HepG2 (cell line): ENCODE results near the gene RPUSD2. TPM values are rescaled to one million over a fixed set of nuclear protein-coding genes. Genes with fewer than 3 reads are reported as not detected.

ENCODE experiments used
- ATAC-seq: fragments of 200-7000 bp; cut with Tn5 transposase; 3 replicates; pipeline ENCODE4 v1.9.1; 2020; ENCODE audit warnings: mild to moderate bottlenecking, moderate library complexity
- BruUV-seq: library from RNA; stranded (reverse); fragments of 400-500 nt; replicated peaks from 2 replicates; lab custom pipeline; 2021; lab: Mats Ljungman, UMichigan
- CTCF ChIA-PET: fragments of 300-600 bp; formaldehyde crosslinking; extraction: SDS; loops from one replicate; lab custom pipeline; 2021; ENCODE audit warnings: low total read pairs, inconsistent platforms, low intra/inter-chr PET ratio; lab: Yijun Ruan, JAX
- POLR2A ChIA-PET: fragments of 350-600 bp; sonication (Branson Sonifier 250); formaldehyde crosslinking; loops from one replicate; lab custom pipeline; 2020; ENCODE audit warnings: antibody characterized with exemption, inconsistent platforms; lab: Yijun Ruan, JAX
- DNase-seq: peaks from one replicate; pipeline ENCODE4 v3.0.0-alpha.2; 2015; ENCODE audit warnings: low spot score
- FAIRE-seq: peaks from 3 replicates; lab custom pipeline; 2011; peaks lifted over from hg19 to GRCh38; lab: Jason Lieb, UNC
- H2AFZ ChIP-seq: one replicate; pipeline ENCODE4 v1.6.1; 2011; ENCODE audit warnings: low read length, inconsistent platforms
- H3K27ac ChIP-seq: fragments of 300-600 bp; 3 replicates; pipeline ENCODE4 v1.8.0; 2011; ENCODE audit warnings: mixed run types, mild to moderate bottlenecking, mixed read lengths, low read length, inconsistent platforms; ENCODE audit not compliant: insufficient read depth; ENCODE audit errors: extremely low read length
- H3K27me3 ChIP-seq, 2 experiments: fragments of 200-600 bp in 1 of 2; 2 replicates in 1 of 2; 3 replicates in 1 of 2; pipeline versions ENCODE4 v1.6.0 to v1.8.0; 2011; ENCODE audit warnings: low read length in 2 of 2, mild to moderate bottlenecking in 2 of 2, moderate library complexity in 2 of 2, inconsistent platforms in 1 of 2; ENCODE audit not compliant: insufficient read depth in 2 of 2, control insufficient read depth in 1 of 2
- H3K36me3 ChIP-seq, 2 experiments: fragments of 200-600 bp in 1 of 2; replicated peaks in 1 of 2; 2 replicates in 1 of 2; 3 replicates in 1 of 2; pipeline versions ENCODE4 v1.5.1 to v1.8.0; 2011; ENCODE audit warnings: low read length in 2 of 2, inconsistent platforms in 1 of 2; ENCODE audit not compliant: insufficient read depth in 2 of 2, control insufficient read depth in 1 of 2
- H3K4me1 ChIP-seq: 2 replicates; pipeline ENCODE4 v1.5.1; 2012; ENCODE audit warnings: low read length, inconsistent platforms; ENCODE audit not compliant: insufficient read depth
- H3K4me2 ChIP-seq: 2 replicates; pipeline ENCODE4 v1.6.0; 2011; ENCODE audit warnings: low read depth, low read length, inconsistent platforms
- H3K4me3 ChIP-seq, 3 experiments: fragments of 200-600 bp in 1 of 3; sonication (generic), shearing (Covaris generic) in 1 of 3; replicated peaks in 1 of 3; 2 replicates each; pipeline ENCODE4 v1.5.1; 2011 to 2016; ENCODE audit warnings: low read length in 3 of 3, inconsistent platforms in 2 of 3, low read depth in 2 of 3, mild to moderate bottlenecking in 2 of 3, control low read depth in 1 of 3, mixed read lengths in 1 of 3; ENCODE audit not compliant: insufficient read depth in 1 of 3
- H3K79me2 ChIP-seq: one replicate; pipeline ENCODE4 v1.6.1; 2011; ENCODE audit warnings: low read length, inconsistent platforms; ENCODE audit not compliant: insufficient read depth
- H3K9ac ChIP-seq: 2 replicates; pipeline ENCODE4 v1.6.0; 2011; ENCODE audit warnings: mild to moderate bottlenecking, low read depth, low read length, inconsistent platforms; ENCODE audit not compliant: insufficient read depth
- H3K9me3 ChIP-seq: 2 replicates; pipeline ENCODE4 v1.5.1; 2012; ENCODE audit warnings: mild to moderate bottlenecking, low read length
- H4K20me1 ChIP-seq: 2 replicates; pipeline ENCODE4 v1.6.0; 2011; ENCODE audit warnings: inconsistent platforms, mild to moderate bottlenecking, low read length, moderate library complexity; ENCODE audit not compliant: insufficient read depth
- ATF6 ChIP-seq: sonication (generic); formaldehyde crosslinking; conservative IDR thresholded peaks from 2 replicates; pipeline ENCODE4 v1.4.0; 2020; ENCODE audit warnings: missing genetic modification reagents
- CBFB ChIP-seq: sonication (generic); formaldehyde crosslinking; IDR thresholded peaks from 2 replicates; pipeline ENCODE4 v1.4.0; 2020; ENCODE audit warnings: missing genetic modification reagents
- CREB3 ChIP-seq: sonication (generic); formaldehyde crosslinking; IDR thresholded peaks from 2 replicates; pipeline ENCODE4 v1.5.0; 2020; ENCODE audit warnings: missing genetic modification reagents
- JDP2 ChIP-seq: sonication (generic); formaldehyde crosslinking; IDR thresholded peaks from 2 replicates; pipeline ENCODE4 v1.8.1; 2022; ENCODE audit warnings: missing genetic modification reagents, borderline replicate concordance
- KDM1A ChIP-seq: IDR thresholded peaks from 2 replicates; pipeline ENCODE4 v1.6.1; 2016; ENCODE audit warnings: missing compliant biosample characterization
- PCBP1 ChIP-seq: fragments of 200-400 bp; formaldehyde crosslinking; IDR thresholded peaks from 2 replicates; pipeline ENCODE4 v1.6.1; 2017; ENCODE audit warnings: mild to moderate bottlenecking, low read depth, low read length, borderline replicate concordance
- PPARG ChIP-seq: conservative IDR thresholded peaks from 2 replicates; pipeline ENCODE4 v1.6.1; 2016; ENCODE audit warnings: missing biosample characterization, missing genetic modification reagents
- ZBTB34 ChIP-seq: sonication (generic); formaldehyde crosslinking; IDR thresholded peaks from 2 replicates; pipeline ENCODE4 v1.8.0; 2022; ENCODE audit warnings: mild to moderate bottlenecking, missing genetic modification reagents
- ZFX ChIP-seq: sonication (generic); formaldehyde crosslinking; IDR thresholded peaks from 2 replicates; pipeline ENCODE4 v1.4.0; 2020; ENCODE audit warnings: mild to moderate bottlenecking, low read depth, missing genetic modification reagents, moderate library complexity
- ZFY ChIP-seq: sonication (generic); formaldehyde crosslinking; IDR thresholded peaks from 2 replicates; pipeline ENCODE4 v1.4.0; 2020; ENCODE audit warnings: missing genetic modification reagents
- ZKSCAN1 ChIP-seq: fragments of 150-350 bp; IDR thresholded peaks from 2 replicates; pipeline ENCODE4 v1.6.1; 2014; ENCODE audit warnings: low read length
- ZNF274 ChIP-seq: sonication (generic); formaldehyde crosslinking; IDR thresholded peaks from 2 replicates; pipeline ENCODE4 v1.5.1; 2020; ENCODE audit warnings: mild to moderate bottlenecking, missing genetic modification reagents
- ZNF343 ChIP-seq: sonication (generic); formaldehyde crosslinking; IDR thresholded peaks from 2 replicates; pipeline ENCODE4 v1.4.0; 2020; ENCODE audit warnings: mild to moderate bottlenecking, missing genetic modification reagents
- ZNF510 ChIP-seq: sonication (generic); formaldehyde crosslinking; IDR thresholded peaks from 2 replicates; pipeline ENCODE4 v1.4.0; 2020; ENCODE audit warnings: low read depth, mild to moderate bottlenecking, missing genetic modification reagents
- ZNF563 ChIP-seq: sonication (generic); formaldehyde crosslinking; IDR thresholded peaks from 2 replicates; pipeline ENCODE4 v1.8.0; 2022; ENCODE audit warnings: mild to moderate bottlenecking, moderate library complexity, missing genetic modification reagents
- ZNF713 ChIP-seq: sonication (generic); formaldehyde crosslinking; IDR thresholded peaks from 2 replicates; pipeline ENCODE4 v1.4.0; 2020; ENCODE audit warnings: mild to moderate bottlenecking, missing genetic modification reagents
- ZNF841 ChIP-seq: sonication (generic); formaldehyde crosslinking; IDR thresholded peaks from 2 replicates; pipeline ENCODE4 v1.8.1; 2023; ENCODE audit warnings: missing genetic modification reagents, borderline replicate concordance
- ZSCAN12 ChIP-seq: sonication (generic); formaldehyde crosslinking; IDR thresholded peaks from 2 replicates; pipeline ENCODE4 v1.9.0; 2021; ENCODE audit warnings: mild to moderate bottlenecking, missing genetic modification reagents
- WGBS: methylation state at CpG from one replicate; pipeline ENCODE4 v1.1.6; 2017; ENCODE audit warnings: low lambda C conversion rate; 5-methylcytosine and 5-hydroxymethylcytosine counted together
- in situ Hi-C: cut with HindIII; loops from 2 replicates; pipeline ENCODE4 v1.10.0; 2017; ENCODE audit warnings: low pct_unique_long_range_greater_than_20kb; ENCODE audit not compliant: extremely low pct_ligation_motif_present
- intact Hi-C: fragments of 100-400 bp; cut with micrococcal nuclease; formaldehyde crosslinking; loops from one replicate; pipeline ENCODE4 v1.10.0; 2022; ENCODE audit not compliant: unreplicated experiment
- polyA plus RNA-seq, 8 experiments: library from polyadenylated mRNA; depleted of rRNA in 3 of 8; stranded (reverse) in 7 of 8; unstranded in 1 of 8; fragments of >200 nt; fragmentation: Illumina TruSeq in 4 of 8; extraction: Trizol in 4 of 8; gene quantifications; 2 replicates each; pipeline versions ENCODE4 v1.2.1 to v1.2.3, GENCODE V29; 2011 to 2016; ENCODE audit warnings: low read depth in 4 of 8, missing spikeins in 1 of 8, mixed read lengths in 1 of 8; ENCODE audit not compliant: insufficient read depth in 1 of 8
- total RNA-seq, 5 experiments: library from RNA; depleted of rRNA; stranded (reverse); fragments of >200 nt; fragmentation: Illumina TruSeq; extraction: Trizol; gene quantifications; 2 replicates each; pipeline ENCODE4 v1.2.3, GENCODE V29; 2016; ENCODE audit warnings: low read depth in 1 of 5
- TF ChIP-seq, protein P1 (sequence below): sonication (generic); formaldehyde crosslinking; IDR thresholded peaks from 2 replicates; pipeline ENCODE4 v1.5.0; 2020; ENCODE audit warnings: mild to moderate bottlenecking, missing genetic modification reagents, moderate library complexity

RPUSD2 gene
- total and polyA plus RNA-seq, 2 of the 13 experiments (the other 11 are each of a cell fraction or from before 2014, with no cell fraction given), result 8.6 to 14.5 TPM

- no peak for TF ChIP-seq ZNF510 (CRISPR knock-in tag)
- TF ChIP-seq ATF6 (CRISPR knock-in tag), result no peak
These were observed 20.5 kb upstream of the RPUSD2 start (continued) for GRCh38 chr15:40548610-40549009.

- ChIA-PET POLR2A (no interaction called here), CTCF (no interaction called here)
- Histone ChIP-seq H3K27me3 (no peaks in the 10 kb centered on the region), H3K4me1 (no peaks in the 10 kb centered on the region), H3K4me2 (no peak overlapping the region), H2AFZ (no peak overlapping the region), H3K36me3 (peaks cover 3 to 26% of the 10 kb centered on the region in 2 experiments; a peak in 4 of 5 replicates), H3K9ac (no peak overlapping the region), H3K4me3 (no peak overlapping the region), H4K20me1 (no peaks in the 10 kb centered on the region), H3K9me3 (no peaks in the 10 kb centered on the region), H3K27ac (no peak overlapping the region), H3K79me2 (no peaks in the 10 kb centered on the region)
- 100% methylated on average over 4 of the region's 9 CpGs for WGBS
- DNase-seq (no peak), FAIRE-seq (no peak), ATAC-seq (no peak)
- in situ Hi-C loops (no loop called here), intact Hi-C loops (no loop called here)
- no TSS peak for BruUV-seq
- TF ChIP-seq ZNF841 (CRISPR knock-in tag) (no peak), KDM1A (CRISPR knock-in tag) (no peak), JDP2 (CRISPR knock-in tag) (no peak), CREB3 (no peak), PCBP1 (no peak), ZSCAN12 (CRISPR knock-in tag) (no peak), ZNF274 (CRISPR knock-in tag) (no peak), ZNF563 (no peak), PPARG (CRISPR knock-in tag) (no peak), ZKSCAN1 (no peak), ZBTB34 (CRISPR knock-in tag) (no peak), ZNF343 (CRISPR knock-in tag) (no peak), ZFX (no peak), ZNF713 (CRISPR knock-in tag) (no peak), ZFY (CRISPR knock-in tag) (no peak), CBFB (CRISPR knock-in tag) (no peak)
- TF ChIP-seq, protein P1, sequence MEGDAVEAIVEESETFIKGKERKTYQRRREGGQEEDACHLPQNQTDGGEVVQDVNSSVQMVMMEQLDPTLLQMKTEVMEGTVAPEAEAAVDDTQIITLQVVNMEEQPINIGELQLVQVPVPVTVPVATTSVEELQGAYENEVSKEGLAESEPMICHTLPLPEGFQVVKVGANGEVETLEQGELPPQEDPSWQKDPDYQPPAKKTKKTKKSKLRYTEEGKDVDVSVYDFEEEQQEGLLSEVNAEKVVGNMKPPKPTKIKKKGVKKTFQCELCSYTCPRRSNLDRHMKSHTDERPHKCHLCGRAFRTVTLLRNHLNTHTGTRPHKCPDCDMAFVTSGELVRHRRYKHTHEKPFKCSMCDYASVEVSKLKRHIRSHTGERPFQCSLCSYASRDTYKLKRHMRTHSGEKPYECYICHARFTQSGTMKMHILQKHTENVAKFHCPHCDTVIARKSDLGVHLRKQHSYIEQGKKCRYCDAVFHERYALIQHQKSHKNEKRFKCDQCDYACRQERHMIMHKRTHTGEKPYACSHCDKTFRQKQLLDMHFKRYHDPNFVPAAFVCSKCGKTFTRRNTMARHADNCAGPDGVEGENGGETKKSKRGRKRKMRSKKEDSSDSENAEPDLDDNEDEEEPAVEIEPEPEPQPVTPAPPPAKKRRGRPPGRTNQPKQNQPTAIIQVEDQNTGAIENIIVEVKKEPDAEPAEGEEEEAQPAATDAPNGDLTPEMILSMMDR (CRISPR knock-in tag), result no peak
These were observed 19.2 kb upstream of the RPUSD2 start for GRCh38 chr15:40549894-40550293.
